GM18858 (cell line): ENCODE measurements around the gene KBTBD12.
"Not testable (repeated sequence)": the region's sequence is repeated elsewhere in the genome, so short reads cannot be mapped to it uniquely, and the experiment has no call there.

Source experiments
- ATAC-seq: cut with Tn5 transposase; IDR thresholded peaks from one replicate; pipeline ENCODE4 v1.9.1; 2021; ENCODE audit not compliant: unreplicated experiment

The KBTBD12 gene

DNA sequence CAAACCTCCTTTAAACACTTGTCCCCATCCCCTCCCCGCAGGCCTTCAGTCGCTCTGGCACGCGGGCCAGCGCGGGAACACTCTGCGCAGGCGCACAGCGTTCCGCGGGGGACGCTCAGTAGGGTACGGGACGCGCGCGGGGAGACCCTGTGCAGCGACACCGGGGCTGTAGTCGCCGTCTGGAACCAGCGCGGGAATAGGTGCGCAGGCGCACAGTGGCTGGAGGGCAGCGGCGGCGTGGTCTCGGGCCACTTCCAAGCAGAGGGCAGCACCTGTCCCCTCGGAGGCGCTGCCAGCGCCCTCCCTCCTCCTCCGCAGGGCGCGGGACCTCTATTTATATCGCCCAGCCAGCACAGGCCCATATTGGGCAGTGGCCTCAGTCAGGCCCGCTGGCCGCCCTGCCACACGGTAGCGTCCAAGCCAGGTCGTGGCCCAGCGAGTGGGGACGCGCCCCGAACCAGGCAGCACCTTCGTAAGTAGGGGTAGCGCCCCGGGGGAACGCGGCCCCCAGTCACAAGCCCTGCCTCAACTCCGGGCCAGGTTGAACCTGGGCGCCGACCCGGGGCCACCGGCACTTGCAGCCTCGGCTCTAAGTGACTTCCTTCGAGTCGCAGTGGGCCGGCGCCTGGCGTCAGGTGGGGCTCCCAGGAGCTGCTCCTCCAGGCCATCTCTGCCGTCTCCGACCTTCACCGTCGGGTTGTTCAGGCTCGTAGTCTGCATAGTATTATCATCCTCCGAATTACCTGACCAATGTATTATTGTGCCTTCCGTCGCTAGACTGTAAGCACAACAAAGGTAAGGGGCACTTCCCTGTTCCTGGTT lies at the start of gene KBTBD12:
Gene KBTBD12, plus strand, starts transcription at position 118 of the 822 bp plus-strand sequence. CDS start 7,830 bp downstream, outside the sequence.
- no peak for ATAC-seq

- no peak for ATAC-seq
These were observed 49.1 kb upstream of the KBTBD12 start for GRCh38 chr3:127865941-127866340.

- no peak for ATAC-seq
These were observed 47.6 kb upstream of the KBTBD12 start for GRCh38 chr3:127867412-127867811.

- no peak for ATAC-seq
These were observed 47.0 kb upstream of the KBTBD12 start for GRCh38 chr3:127867986-127868385.

GRCh38 chr3:127870156-127870555 lies 44.9 kb upstream of the KBTBD12 start:
- no peak for ATAC-seq

- not testable (repeated sequence) for ATAC-seq
These were observed 40.9 kb upstream of the KBTBD12 start for GRCh38 chr3:127874097-127874496.

DNA sequence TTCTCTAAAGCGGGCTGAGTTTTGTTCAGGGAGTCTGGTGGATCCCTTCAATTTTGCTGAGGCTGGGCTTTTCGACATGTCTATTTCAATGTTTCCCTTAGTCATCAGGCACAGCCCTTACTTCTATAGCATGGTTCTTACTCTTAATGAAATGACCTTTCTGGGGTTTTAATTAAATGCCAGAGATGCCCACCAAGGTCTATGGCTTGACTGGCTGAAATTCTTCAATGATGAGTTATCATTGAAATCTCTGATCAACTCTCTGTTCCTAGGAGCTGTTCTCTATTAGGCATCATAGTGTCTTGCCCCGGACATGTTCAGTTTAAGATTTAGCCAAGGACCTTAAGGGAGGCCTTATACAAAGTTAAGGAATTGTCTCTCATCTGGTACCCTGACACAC lies 33.4 kb upstream of the KBTBD12 start:
- ATAC-seq, result no peak

DNA sequence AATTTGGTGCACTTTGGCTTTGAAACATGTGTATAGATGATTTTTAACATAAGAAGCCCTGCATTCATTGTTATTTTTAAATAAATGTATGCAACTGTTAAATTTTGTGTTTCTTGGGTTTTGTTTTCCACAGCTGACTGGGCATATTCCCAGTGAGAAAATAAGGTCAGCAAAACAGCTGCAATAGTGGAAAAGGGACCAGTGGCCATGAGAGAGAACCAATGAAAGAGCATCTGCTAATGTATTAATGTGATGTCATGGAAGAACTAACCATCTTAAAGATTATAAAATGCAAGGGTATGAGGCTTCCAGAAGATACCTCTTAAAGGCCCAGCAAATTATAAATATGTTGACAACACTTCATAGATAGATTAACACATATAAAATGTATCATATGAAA lies 31.0 kb upstream of the KBTBD12 start:
- no peak for ATAC-seq

GRCh38 chr3:127886231-127886955 lies 28.6 kb upstream of the KBTBD12 start:
- no peak for ATAC-seq

GRCh38 chr3:127886956-127887231 lies 28.1 kb upstream of the KBTBD12 start:
- no peak for ATAC-seq

- ATAC-seq, result no peak
These were observed 27.7 kb upstream of the KBTBD12 start for GRCh38 chr3:127887321-127887720.

DNA sequence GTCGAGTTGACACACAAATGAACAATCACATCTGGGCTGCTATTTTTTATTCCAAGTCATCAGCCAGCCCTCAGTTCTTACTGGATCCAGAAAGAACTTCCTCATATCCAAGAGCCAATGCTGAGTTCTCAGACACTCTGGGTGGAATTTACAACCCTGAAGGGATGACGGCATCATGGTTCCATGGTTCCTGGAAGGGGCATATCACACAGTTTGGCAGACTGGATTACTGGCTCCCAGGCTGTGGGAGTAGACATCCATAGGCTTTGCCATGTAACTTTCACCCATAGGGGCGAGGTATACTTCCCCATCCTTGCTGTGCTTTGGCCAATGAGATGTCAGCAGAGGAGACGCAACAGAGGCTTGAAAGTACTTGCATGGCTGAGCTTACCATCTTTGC lies 26.9 kb upstream of the KBTBD12 start:
- ATAC-seq, result no peak

- no peak for ATAC-seq
These were observed 26.4 kb upstream of the KBTBD12 start for GRCh38 chr3:127888564-127889107.

DNA sequence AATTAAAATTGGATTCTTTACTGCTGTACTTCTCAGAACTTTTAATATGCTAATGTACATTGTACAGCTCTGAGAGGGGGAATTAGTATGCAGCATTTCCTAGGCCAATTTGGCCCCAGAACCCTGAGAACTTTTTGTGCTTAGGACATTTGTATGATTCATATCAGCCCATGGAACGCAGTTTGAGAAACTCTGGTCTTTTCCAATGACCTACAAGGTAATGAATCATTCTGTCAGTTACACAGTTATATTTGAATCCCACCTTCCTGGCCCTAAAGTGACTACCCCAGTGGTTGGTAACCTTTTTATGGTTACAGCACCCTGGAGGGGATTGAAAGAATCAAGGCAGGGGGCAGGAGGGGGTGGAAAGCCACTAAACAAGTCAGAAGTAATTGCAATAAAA lies 25.6 kb upstream of the KBTBD12 start:
- ATAC-seq, result no peak

DNA sequence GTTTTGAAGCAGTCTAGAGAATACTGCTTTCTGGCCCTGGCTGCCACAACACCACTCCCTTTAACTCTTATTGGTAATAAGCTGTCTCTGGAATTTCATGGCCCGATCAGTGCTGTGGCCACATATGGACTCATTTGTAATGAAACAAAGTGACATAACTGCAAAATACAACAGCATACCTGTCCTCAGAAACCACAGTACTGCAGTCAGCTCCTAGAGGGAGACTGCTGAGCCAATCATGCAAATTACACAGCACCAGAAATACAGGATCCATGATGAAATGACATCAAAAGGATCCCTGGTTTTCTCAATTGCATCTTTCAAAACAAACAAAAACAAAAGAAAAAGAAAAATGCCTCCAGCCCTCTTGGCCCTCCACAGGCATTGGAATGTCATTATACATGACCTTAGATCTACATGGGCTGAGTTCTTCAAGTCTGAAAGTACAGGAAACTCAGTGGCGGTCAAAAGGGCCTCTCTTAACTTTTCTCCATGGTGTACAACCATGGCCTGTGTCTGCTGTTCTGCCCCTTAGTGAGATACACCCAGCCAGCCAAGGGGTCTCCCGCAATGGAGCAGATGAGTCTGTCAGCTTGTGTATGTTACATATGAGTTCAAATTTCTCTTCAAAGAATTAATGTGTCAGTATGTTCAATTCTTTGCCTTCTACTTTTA lies 24.9 kb upstream of the KBTBD12 start:
- ATAC-seq, result no peak

- not testable (repeated sequence) for ATAC-seq
These were observed 24.3 kb upstream of the KBTBD12 start for GRCh38 chr3:127890651-127891290.

GRCh38 chr3:127894481-127894880 lies 20.6 kb upstream of the KBTBD12 start:
- no peak for ATAC-seq

DNA sequence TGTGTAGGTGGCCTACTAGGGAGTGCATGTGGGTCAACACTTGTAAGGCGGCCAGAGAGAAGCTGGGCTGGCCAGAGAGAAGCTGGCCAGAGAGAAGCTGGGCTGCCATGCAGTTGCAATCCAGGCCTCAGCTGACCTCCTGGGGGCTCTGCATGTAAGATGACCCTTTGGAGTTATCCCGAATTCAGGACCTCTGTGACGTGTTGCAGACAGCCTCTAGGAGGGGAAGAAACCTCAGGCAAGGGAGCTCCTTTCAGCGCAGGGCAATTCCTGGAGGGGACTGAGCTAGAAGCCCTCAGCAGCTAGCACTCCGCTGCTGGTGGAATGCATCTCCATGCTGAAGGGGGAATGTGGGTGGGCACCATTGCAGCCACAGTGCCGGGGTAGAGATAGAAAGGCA lies 15.8 kb upstream of the KBTBD12 start:
- ATAC-seq, result no peak

- no peak for ATAC-seq
These were observed 15.3 kb upstream of the KBTBD12 start for GRCh38 chr3:127899766-127900165.

DNA sequence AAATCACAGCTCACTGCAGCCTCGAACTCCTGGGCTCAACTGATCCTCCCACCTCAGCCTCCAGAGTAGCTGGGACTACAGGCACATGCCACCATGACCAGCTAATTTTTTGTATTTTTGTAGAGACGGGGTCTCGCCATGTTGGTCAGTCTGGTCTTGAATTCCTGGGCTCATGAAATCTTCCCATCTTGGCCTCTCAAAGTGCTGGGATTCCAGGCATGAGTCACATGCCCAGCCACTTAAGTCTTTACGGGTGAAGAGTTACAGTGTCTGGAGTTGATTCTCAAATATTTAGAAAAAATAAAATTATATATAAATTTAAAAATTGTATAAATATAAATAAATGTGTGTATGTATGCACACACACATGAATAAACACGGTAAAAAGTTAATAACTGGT lies 14.5 kb upstream of the KBTBD12 start:
- ATAC-seq, result no peak

DNA sequence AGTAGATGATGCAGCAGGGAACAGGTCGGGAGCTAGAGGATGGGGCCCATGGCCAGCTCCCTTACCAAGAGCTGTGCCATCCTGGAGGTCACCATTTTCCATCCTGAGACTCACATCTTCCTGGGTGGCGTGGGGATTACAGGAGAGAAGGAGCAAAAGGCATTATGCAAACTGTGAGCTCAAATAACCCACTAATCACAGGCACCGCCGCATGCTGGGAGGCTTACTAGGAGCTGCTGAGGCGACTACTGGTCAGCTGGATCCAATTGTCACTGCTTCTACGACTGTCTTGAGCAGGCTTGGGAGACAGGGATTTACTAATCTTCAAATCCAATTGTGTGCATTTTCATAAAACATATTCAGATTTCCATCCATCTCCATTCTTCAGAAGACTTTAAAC lies 12.5 kb upstream of the KBTBD12 start:
- ATAC-seq, result no peak
